ENCODE results near the gene SLC22A23.

DNA sequence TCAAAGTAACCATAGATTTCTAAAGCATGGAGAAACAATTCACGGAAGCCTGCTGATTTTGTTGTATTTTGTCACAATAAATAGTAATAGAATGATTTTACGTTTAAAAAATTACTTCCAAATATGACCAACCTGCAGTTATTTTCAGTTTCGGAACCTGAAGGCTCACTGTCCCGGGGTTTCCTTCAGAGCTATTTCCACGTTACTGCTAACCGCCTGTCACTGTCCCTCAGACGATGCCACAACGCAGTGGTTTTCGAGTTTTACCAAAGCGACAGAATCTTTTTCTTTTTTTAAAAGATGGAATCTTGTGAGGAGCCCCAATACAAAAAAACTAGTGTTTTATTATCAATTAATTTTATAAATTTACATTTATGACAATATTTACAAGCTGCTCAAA lies 157.6 kb downstream of the SLC22A23 start:
- TF ChIP-seq, protein P1, sequence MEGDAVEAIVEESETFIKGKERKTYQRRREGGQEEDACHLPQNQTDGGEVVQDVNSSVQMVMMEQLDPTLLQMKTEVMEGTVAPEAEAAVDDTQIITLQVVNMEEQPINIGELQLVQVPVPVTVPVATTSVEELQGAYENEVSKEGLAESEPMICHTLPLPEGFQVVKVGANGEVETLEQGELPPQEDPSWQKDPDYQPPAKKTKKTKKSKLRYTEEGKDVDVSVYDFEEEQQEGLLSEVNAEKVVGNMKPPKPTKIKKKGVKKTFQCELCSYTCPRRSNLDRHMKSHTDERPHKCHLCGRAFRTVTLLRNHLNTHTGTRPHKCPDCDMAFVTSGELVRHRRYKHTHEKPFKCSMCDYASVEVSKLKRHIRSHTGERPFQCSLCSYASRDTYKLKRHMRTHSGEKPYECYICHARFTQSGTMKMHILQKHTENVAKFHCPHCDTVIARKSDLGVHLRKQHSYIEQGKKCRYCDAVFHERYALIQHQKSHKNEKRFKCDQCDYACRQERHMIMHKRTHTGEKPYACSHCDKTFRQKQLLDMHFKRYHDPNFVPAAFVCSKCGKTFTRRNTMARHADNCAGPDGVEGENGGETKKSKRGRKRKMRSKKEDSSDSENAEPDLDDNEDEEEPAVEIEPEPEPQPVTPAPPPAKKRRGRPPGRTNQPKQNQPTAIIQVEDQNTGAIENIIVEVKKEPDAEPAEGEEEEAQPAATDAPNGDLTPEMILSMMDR (optimal IDR thresholded peaks at IDR 0.05 in 1 of 3, IDR thresholded peaks at IDR 0.05 in 1 of 3, conservative IDR thresholded peaks at IDR 0.05 in 1 of 3; ENCODE audit: extremely low read depth in 1 of 3, insufficient read depth in 2 of 3, low read length in 3 of 3): no peak
- TF ChIP-seq EZH2 (IDR thresholded peaks at IDR 0.05; ENCODE audit: low read length): no peak

All from keratinocyte (primary cell).